ENCODE measurements around the gene JAGN1.

JAGN1 gene

DNA sequence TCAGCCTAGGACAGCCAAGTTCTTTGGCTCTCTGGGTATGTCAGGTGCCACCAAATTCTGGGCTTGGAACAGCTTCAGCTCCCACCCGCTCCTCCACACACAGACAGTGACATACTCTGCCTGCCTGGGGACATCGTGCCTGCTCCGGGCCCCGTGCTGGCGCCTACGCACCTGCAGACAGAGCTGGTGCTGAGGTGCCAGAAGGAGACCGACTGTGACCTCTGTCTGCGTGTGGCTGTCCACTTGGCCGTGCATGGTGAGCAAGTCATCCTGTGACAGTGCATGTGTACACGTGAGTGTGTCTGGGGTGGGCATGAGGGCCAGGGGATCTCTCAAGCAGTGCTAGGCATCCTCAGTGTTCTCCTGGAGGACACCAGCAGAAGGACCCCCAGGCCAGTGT, 27.4 kb downstream of the JAGN1 start:
- in situ Hi-C loops (cut with HindIII; ENCODE audit: low sequenced_read_pairs): no loop called here
- TF ChIP-seq, protein P1, sequence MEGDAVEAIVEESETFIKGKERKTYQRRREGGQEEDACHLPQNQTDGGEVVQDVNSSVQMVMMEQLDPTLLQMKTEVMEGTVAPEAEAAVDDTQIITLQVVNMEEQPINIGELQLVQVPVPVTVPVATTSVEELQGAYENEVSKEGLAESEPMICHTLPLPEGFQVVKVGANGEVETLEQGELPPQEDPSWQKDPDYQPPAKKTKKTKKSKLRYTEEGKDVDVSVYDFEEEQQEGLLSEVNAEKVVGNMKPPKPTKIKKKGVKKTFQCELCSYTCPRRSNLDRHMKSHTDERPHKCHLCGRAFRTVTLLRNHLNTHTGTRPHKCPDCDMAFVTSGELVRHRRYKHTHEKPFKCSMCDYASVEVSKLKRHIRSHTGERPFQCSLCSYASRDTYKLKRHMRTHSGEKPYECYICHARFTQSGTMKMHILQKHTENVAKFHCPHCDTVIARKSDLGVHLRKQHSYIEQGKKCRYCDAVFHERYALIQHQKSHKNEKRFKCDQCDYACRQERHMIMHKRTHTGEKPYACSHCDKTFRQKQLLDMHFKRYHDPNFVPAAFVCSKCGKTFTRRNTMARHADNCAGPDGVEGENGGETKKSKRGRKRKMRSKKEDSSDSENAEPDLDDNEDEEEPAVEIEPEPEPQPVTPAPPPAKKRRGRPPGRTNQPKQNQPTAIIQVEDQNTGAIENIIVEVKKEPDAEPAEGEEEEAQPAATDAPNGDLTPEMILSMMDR (IDR thresholded peaks at IDR 0.05; ENCODE audit: low read depth, low read length): no peak
- no peak for DNase-seq (ENCODE audit: low read depth, low spot score)
- no peak overlapping the region for H3K4me3 ChIP-seq (ENCODE audit: low read depth, low read length)

DNA sequence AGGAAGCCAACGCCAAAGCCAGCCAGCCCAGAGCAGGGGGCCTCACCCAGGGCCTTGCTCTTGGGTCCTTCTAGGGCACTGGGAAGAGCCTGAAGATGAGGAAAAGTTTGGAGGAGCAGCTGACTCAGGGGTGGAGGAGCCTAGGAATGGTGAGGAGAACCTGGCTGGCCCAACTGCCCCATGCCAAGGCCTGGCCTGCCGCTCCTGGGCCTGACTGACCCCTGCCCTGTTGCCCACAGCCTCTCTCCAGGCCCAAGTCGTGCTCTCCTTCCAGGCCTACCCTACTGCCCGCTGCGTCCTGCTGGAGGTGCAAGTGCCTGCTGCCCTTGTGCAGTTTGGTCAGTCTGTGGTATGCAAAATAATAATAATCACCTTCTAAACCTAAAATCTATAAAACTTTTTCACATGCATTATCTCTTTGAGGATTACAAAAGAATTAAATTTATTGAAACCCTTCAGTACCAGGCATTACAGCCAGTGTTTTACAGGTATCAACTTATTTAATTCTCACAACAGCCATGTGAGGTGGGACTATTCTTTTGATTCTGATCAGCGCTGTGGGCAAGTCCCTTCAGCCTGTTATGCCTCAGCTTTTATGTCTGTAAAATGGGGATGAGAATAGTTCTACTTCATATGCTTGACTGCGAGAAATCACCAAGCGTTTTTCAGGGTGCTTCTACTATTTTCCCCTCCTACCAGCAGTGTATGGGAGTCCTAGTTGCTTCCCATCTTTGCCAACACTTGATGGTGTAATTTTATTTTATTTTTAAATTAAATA, 28.0 kb downstream of the JAGN1 start:
- in situ Hi-C loops (cut with HindIII; ENCODE audit: low sequenced_read_pairs): no loop called here
- H3K4me3 ChIP-seq (ENCODE audit: low read depth, low read length): no peak overlapping the region
- TF ChIP-seq, protein P1 (IDR thresholded peaks at IDR 0.05; ENCODE audit: low read depth, low read length): no peak
- DNase-seq (ENCODE audit: low read depth, low spot score): no peak

DNA sequence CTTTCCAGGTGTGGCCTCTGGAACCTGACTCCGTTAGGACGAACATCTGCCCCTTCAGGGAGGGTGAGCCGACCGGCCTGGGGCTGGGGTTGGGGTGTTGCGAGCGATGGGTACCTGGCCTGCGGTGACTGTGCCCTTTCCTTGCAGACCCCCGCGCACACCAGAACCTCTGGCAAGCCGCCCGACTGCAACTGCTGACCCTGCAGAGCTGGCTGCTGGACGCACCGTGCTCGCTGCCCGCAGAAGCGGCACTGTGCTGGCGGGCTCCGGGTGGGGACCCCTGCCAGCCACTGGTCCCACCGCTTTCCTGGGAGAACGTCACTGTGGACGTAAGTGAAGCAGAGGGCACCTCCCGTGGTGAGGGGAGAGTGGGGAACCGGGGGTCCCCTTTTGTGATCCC, 37.7 kb downstream of the JAGN1 start:
- TF ChIP-seq, protein P1 (IDR thresholded peaks at IDR 0.05; ENCODE audit: low read depth, low read length): no peak
- in situ Hi-C loops (cut with HindIII; ENCODE audit: low sequenced_read_pairs): no loop called here
- DNase-seq (ENCODE audit: low read depth, low spot score): no peak
- no peak overlapping the region for H3K4me3 ChIP-seq (ENCODE audit: low read depth, low read length)

DNA sequence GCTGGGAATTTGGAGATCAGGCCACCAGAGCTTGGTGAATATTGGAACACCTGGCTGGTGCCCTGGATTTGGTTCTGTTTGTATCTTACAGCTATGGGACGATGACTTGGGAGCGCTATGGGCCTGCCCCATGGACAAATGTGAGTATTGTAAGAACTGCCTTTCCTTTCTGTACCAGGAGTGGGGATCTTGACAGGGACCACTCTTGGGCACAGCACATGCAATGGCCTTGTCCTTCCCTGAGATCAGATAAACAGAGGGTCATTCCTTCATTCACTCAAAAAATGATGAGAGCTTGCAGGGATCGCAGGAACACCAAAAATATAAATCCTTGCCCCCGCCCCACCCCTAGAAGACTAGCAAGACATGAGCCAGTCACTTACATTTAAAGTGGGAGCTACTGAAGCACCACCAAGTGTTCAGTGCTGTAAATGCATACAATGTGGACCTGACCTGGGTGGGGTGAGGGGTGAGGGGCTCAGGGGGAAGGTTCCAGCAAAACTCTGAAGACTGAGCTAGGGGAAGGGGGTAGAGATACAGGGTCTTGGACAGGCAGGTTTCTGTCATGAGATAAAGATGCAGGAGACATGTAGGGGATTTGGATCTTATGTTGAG, 40.5 kb downstream of the JAGN1 start:
- no peak overlapping the region for H3K4me3 ChIP-seq (ENCODE audit: low read depth, low read length)
- no peak for DNase-seq (ENCODE audit: low read depth, low spot score)
- TF ChIP-seq, protein P1 (IDR thresholded peaks at IDR 0.05; ENCODE audit: low read depth, low read length): peak; percentile 5
- in situ Hi-C loops (cut with HindIII; ENCODE audit: low sequenced_read_pairs): no loop called here

DNA sequence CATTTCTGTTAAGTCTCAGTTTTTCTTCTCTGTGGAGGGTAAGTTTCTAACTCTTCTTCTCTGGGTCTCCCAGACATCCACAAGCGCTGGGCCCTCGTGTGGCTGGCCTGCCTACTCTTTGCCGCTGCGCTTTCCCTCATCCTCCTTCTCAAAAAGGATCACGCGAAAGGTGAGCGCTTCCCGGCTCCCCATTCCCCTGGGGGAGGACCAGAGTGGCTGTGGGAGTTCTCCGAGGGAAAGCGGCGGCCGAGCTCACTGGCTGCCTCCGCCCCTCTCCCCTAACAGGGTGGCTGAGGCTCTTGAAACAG, 42.1 kb downstream of the JAGN1 start:
- H3K4me3 ChIP-seq (ENCODE audit: low read depth, low read length): peak overlapping the region; percentile 63
- DNase-seq (ENCODE audit: low read depth, low spot score): no peak
- TF ChIP-seq, protein P1 (IDR thresholded peaks at IDR 0.05; ENCODE audit: low read depth, low read length): no peak
- in situ Hi-C loops (cut with HindIII; ENCODE audit: low sequenced_read_pairs): no loop called here

DNA sequence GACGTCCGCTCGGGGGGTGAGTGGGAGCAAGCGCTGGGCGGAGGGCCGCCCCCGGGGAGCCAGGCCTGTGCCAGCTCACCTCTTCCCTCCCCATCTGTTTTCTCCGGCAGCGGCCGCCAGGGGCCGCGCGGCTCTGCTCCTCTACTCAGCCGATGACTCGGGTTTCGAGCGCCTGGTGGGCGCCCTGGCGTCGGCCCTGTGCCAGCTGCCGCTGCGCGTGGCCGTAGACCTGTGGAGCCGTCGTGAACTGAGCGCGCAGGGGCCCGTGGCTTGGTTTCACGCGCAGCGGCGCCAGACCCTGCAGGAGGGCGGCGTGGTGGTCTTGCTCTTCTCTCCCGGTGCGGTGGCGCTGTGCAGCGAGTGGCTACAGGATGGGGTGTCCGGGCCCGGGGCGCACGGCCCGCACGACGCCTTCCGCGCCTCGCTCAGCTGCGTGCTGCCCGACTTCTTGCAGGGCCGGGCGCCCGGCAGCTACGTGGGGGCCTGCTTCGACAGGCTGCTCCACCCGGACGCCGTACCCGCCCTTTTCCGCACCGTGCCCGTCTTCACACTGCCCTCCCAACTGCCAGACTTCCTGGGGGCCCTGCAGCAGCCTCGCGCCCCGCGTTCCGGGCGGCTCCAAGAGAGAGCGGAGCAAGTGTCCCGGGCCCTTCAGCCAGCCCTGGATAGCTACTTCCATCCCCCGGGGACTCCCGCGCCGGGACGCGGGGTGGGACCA, 42.6 kb downstream of the JAGN1 start:
- TF ChIP-seq, protein P1 (IDR thresholded peaks at IDR 0.05; ENCODE audit: low read depth, low read length): peak; percentile 82
- peak overlapping the region; percentile 63 for H3K4me3 ChIP-seq (ENCODE audit: low read depth, low read length)
- in situ Hi-C loops (cut with HindIII; ENCODE audit: low sequenced_read_pairs): no loop called here
- peak; percentile 80 for DNase-seq (ENCODE audit: low read depth, low spot score)

Data from astrocyte of the spinal cord (primary cell).